GM19351 (cell line): Measurements from ENCODE around the gene KLF16.

ENCODE experiments used
- ATAC-seq: cut with Tn5 transposase; IDR thresholded peaks from one replicate; pipeline ENCODE4 v1.9.1; 2021; ENCODE audit warnings: mild to moderate bottlenecking, moderate library complexity; ENCODE audit not compliant: unreplicated experiment

Gene KLF16

DNA sequence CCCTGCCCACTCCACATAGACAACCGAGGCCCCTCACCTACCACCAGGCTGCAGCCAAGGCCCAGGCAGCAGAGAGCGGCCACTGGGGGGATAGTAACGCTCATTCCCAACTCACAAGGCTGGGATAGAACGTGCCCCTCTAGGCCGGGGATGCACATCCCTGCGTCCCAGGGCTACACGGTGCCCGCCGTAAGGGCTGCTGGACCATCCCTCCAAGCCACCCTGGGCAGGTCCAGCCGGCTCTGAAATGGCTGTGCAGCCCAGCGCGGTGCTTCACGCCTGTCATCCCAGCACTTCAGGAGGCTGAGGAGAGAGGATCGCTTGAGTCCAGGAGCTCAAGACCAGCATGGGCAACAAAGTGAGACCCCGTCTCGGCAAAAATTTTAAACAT, 18.3 kb downstream of the KLF16 start:
- ATAC-seq, result no peak

GRCh38 chr19:1844513-1845124, 18.8 kb downstream of the KLF16 start:
- no peak for ATAC-seq

DNA sequence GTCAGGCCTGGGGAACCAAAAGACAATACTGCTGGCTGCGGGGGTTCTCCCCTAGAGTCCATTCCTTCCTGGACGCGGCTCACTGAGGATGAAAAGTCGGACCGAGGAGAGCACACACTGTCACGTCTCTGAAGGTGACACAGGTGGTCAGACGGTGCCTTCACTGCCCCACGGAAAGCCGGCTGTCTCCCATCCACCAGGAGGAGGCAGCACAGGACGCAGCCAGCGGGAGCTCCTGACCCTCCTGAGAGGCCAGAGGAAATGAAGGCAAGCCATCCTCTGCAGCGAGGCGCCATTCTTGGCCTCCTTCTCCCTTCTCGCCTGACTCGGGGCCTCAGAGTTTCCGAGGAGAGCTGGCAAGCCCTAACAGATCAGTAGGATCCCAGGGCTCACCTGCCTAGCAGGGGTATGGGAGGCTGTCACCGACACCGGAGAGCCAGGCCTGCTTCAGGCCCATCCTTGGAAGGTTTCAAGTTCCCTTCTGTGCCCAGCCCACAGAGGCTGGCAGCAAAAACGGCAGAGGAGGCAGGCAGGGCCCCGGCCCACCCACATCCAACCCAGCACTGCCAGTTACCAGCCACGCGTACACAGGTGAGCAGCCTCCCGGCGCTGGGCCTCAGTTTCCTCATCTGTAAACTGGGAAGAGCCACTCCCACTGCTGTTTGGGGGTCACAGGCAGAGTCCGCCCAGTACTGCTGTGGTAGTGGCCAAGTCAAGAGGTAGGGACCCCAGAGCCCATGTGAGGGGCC, 19.6 kb downstream of the KLF16 start:
- no peak for ATAC-seq

DNA sequence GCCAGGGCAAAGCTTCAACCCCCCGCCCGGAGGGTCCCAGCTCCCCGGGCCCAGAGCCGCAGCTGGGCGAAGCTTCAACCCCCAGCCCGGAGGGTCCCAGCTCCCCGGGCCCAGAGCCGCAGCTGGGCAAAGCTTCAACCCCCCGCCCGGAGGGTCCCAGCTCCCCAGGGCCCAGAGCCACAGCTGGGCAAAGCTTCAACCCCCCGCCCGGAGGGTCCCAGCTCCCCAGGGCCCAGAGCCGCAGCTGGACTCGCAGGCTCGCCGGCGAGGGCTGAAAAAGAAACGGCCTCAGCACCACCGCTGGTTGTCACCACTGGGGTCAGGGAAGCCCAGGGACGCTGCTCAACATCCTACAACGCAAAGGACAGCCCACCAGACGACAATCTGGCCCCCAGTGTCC, 20.3 kb downstream of the KLF16 start:
- no peak for ATAC-seq

DNA sequence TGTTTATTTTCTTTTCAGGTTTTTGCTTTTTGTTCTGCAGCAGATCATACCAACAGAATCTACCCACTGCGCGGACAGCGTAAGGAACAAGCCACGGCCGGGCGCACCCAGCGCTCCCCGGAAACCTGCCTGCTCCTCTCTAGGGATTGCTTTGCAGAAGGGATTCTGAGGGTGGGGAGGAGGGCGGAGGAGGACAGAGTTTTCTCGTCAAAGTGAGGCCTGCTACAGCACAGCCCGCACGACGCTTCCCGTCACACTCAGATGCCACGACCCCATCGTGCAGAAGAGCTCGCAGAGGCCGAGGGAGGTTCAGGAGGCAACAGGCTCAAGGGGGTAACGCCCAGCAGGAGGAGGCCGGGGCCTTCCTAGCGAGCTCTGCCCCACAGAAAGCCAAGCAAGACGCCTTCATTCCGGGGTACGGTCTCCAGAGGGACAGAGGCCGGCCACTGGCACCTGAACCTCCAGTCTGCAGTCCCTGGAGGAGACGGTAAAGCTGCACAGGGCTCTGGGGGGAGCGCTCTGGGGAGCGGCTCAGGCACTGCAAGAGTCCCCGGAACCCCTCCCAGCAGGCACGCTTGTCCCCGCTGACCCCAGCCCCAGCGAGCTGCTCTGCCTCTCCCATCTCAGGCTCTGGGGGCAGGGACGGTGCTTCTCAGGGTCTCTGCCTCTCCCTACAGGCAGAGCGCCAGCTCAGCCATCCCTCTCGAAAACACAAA, 22.0 kb downstream of the KLF16 start:
- no peak for ATAC-seq

- no peak for ATAC-seq
These were observed 22.8 kb downstream of the KLF16 start for GRCh38 chr19:1840541-1841115.

DNA sequence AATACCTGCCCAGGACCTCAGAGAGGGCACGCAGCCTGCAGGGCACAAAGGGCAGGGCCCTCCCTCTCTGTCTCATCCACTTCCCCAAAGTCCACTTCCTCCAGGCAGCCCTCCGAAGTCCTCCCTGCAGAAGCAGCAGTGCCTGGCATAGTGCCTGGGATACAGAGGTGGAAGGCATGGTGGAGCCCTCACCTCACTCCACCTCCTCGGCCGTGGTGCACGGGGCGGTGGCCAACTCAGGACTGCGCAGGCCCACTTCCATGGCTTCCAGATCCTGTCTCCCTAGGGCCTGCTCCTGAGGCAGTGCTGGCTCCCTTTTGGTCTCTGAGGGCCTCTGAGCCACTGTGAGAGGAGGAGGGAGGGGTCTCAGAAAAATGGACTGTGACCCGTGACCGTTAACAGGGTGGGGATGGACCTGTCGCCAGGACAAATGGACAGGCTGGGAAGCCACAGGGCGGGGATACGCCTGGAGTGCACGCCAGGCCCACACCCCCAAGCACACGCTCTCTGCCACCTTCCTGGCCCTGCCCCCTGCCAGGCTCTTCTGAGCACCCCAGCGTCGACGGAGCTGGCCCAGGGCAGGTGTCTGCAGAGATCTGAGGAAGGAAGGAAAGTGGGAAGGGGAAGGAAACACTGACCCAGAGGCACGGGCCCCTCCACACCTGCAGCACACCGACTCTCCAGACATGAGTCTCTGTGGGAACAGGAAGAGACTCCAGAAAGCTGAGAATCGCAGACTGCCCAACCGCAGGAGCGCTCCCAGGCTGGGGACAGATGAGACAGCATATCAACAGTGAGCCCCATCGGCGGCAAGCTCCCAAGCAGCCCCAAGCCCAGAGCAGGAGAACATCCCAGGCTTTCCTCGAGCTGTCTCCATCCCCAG, 23.5 kb downstream of the KLF16 start:
- no peak for ATAC-seq

DNA sequence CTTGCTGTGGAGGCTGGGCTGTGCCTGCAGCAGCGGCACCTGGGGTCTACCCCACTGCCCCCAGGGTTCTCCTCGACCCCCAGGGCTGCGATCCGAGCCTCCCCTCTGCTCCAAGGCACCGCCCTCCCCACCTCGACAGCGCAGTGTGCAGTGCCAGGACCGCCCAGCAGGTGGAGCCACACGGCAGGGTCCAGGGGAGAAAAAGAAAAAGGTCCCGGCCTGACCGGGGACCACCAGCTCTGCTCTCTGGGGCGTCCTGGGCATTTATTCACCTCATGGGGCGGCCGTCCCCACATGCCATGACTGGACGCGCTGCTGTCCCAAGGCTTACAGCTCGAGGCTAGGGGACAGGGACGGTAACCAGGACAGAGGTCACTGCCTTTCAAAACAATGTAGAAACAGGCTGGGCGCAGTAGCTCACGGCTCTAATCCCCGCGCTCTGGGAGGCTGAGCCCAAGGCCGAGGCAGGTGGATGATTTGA, 25.7 kb downstream of the KLF16 start:
- ATAC-seq, result no peak

DNA sequence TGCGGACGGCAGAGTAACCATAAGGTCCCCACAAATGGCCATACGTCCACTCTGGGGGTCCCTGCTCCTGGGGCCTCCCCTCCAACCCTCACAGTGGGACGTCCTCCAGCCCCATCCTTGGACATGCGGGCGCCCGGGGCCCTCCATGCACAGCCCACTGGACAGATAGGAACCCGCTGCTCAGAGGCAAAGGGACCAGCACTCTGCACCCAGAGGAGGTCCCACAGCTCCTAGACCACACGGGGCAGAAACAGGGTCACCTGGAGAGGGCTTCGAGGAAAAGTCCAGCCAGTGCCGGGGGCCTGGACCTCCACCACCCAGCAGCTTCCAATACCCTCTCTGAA, 26.2 kb downstream of the KLF16 start:
- no peak for ATAC-seq

DNA sequence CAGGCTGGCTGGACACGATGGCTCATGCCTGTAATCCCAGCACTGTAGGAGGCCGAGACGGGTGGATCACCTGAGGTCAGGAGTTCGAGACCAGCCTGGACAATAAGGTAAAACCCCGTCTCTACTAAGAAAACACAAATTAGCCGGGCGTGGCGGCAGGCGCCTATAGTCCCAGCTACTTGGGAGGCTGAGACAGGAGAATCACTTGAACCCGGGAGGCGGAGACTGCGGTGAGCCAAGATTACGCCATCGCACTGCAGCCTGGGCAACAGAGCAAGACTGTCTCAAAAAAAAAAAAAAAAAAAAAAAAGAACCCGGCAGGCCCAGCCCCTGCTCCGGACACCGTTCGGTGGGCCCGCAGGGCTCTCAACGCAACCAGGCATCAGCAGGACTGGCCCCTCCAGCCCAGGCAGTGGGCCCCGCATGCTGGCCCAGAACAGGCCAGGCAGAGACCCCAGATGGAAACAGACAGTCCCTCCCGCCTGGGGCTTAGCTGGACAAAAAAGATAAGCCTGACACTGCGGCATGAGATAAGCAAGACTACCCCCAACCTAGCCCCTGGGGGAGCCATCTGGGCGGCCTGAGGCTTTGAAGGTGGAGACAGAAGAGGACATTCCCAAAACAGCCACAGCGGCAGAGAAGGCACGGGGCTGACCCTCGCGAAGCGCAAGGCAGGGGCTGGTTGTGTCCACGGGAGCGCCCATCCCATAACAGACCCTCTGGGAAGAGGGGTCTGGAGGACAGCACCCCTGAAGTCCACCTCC, 26.7 kb downstream of the KLF16 start:
- ATAC-seq, result no peak

DNA sequence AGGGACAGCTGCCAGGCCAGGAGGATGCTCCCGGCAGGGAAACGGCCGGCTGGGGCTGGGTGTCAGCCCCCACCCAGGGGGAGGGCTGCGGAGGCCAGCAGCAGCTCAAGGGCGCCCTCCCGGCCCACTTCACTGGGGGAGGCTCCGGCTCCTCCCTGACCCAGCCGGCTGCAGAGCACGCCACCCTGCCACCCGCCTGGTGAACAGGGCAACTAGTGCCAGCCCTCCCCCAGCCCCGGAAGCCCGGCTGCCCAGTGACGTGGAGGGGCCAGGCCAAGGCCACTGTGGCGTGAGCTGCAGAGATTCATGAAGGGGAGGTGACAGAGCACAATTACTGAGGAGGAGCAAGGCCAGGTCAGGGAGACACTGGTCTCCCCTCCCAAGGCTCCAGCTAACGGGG, 29.8 kb downstream of the KLF16 start:
- ATAC-seq, result no peak

- no peak for ATAC-seq
These were observed 31.2 kb downstream of the KLF16 start for GRCh38 chr19:1832046-1832663.

GRCh38 chr19:1830978-1831377, 32.4 kb downstream of the KLF16 start:
- no peak for ATAC-seq

DNA sequence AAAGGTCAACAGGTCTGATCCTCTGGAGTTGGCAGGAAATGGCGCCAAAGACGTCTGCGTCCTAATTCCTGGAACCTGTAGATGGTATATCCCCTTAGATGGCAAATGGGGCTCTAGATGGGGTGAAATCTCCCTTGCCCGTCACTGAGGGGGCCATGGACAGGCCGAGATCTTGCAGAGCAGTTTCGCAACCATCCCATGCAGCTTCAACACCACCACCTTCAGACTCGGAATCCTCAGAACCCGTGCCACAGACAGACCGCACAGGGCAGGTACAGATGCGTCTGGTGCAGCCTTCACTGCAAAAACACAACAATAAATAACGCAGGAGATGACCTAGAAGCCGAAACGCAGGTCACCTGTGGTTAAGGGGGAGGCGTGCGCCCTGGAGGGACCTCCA, 32.8 kb downstream of the KLF16 start:
- no peak for ATAC-seq

- no peak for ATAC-seq
These were observed 33.4 kb downstream of the KLF16 start for GRCh38 chr19:1829958-1830357.

DNA sequence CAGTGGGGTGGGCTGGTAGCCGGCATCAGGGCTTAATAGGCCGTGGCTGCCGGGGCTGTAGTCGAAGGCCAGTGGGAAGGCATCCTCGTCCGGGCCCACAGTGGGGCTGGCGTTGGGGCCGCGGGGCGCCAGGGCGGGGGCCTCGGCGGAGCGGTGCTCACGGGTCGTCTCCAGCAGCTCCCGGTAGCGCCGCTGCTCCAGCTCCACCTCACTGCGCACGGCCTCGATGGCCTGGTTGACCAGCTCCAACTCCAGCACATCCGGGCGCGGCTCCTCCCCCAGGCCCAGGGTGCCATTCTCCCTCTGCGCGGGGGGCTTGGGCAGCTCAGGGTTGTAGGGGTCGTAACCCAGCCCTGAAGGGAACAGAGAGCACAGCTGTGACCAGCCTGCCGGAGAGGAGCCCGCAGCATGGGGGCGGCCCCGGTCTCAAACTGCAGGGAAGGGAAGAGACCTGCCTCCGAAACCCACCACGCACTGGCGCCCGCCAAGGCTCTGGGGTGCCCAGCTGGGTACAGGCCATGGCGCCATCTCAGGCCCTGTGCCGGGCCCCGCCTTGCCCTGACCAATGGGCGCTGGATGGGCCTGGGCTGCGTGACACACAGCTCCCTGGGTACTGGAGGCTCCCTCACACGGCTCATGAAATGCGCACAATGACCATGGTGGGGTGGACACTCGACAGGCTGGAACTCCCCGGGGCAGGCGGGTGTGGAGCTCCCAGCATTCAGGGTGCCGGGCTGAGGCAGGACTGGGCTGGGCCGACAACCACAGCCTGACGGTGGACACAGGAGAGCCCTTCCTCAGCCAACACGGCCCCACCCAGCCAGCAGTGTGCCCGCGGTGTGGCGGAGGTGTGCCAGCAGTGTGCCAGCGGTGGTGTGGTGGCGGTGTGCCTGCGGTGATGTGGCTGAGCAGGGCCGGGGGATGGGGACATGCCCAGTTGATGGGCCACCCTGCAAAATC, 34.8 kb downstream of the KLF16 start:
- ATAC-seq, result no peak

GRCh38 chr19:1827566-1828278, 35.7 kb downstream of the KLF16 start:
- ATAC-seq, result no peak
